GM21367 (cell line): ENCODE data around the gene ACVR1B.

Experiments used
- ATAC-seq: cut with Tn5 transposase; IDR thresholded peaks from one replicate; pipeline ENCODE4 v1.9.1; 2021; ENCODE audit not compliant: unreplicated experiment

Gene ACVR1B

DNA sequence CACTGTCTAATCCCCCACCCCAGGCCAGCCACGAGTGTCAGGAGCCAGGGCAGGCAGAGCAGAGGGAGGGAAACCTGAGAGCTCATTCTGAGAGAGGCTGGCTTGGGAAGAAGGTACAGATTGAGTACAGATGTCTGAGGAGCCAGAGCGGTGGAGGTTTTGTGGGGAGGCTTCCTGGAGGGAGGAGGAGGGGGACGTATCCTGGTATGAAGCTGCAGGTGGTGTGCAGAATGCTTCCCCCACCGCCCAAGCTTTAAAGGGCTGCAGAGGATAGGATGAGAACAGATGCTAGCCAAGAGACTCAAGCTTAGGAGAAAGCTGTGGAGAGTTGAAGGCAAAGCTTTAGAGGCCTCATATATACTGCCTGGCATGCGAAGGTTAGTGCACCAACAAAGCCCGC lies 52.1 kb downstream of the ACVR1B start:
- no peak for ATAC-seq

DNA sequence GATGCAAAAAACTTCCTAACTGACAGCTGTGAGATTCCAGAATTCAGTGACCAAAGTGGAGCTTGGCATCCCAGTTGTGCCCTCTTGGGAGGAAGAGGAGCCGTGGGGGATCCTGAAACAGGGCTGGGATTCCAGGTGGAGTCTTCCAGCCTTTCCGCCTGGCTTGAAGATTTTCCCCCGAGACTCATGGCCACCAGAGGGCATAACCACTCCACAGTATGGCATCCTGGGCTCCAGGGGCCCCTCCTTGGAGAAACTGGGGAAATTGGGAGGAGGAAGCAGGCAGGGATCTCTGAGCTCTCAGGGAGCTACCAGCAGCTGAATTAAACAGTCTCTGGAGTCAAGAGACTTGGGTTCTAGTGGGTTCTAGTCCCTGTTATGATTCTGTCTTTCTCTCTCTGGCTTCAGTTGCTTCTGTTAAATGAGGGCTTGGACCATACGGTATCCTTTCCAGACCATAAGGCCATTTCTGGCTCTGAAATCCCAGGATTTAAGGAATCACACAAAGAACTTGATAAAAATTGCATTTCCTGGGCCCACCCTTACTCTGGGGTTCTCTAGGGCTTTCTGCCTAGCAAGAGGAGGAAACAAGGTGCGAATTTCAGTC lies 52.6 kb downstream of the ACVR1B start:
- ATAC-seq: no peak

DNA sequence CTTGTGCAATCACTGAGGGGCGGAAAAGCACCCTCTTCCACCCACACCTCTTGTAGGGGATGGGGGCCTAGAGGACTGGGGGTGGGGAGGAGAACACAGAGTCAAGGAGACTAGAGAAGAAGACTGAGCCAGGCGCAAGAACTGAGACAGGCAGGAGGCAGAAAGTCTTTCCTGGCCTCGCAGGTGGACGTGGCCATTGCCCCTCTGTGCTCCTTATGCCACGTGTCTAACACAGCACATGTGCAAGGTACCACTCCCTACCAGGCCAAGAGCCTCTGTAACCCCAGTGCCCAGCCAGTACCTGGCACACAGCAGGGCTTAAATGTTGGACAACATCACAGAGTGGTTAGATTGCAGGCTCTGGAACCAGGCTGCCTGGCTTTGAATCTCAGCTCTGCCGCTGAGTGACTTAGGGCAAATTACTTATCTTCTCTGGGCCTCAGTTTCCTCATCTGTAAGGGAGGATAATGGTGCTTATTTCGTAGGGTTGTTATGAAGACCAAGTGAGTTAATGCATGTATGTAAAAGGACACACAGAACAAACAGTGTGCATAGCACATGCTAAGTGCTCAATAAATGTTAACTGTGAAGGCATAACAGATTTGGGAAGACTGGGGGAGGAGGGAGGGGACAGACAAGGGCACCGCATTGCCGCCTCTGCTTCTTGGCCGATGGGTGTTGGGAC lies 53.9 kb downstream of the ACVR1B start:
- no peak for ATAC-seq

DNA sequence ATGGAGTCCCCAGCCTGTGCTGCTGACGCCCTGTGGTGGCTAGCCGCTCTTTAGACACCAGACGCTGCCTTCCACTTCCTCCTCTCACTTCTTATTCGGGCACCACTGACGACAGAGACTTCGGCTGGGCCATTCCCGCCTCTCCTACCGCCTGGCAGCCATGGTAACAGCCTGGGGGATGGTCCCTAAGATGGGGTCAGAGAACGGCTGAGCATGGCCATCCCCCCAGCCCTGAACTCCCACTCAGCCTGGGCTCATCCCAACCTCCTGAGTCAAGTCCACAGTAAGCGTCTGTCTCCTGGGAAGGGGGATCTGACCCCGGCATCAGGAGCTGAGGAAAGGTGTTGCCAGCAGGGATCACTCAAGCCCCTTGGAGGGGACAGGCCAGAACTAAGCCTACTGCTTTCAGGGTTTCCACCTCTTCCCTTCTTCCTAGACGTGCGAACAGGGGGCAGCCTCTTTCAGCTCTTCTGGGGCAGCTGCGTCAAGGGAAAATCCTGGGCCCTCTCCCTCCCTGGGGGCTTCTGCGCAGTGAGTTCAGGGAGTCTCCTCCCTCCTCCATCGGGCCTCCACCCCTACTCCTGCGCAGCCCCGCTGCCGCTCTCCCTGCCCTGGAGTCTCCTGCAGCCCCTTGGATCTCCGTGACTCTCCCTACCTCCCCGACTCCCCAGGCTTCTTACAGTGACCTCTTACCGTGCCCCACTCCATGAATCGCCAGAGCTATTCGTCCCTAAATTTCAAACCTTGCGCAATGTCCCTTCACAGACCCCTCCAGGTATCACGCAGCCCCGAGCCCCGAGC lies 54.6 kb downstream of the ACVR1B start:
- ATAC-seq: peak; percentile 73

DNA sequence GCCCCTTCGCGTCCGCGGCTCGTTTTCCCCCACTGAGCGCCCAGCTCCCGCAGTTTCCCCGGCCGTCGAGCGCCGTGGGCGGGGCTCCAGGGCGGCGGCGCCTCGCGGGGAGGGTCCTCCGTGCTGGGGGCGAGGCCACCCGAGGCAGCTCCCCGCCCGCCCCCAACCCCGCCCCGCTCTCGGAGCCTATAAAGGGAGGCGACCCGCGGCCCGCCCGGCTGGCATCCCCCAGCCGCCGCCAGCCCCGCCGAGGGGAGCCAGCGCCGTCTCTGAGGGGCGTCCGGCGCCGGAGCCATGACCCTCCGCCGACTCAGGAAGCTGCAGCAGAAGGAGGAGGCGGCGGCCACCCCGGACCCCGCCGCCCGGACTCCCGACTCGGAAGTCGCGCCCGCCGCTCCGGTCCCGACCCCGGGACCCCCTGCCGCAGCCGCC lies 55.2 kb downstream of the ACVR1B start, which contains the start of gene TAMALIN:
TAMALIN (plus strand) TSS at position 221 of the 432 bp plus-strand sequence; CDS start at position 295, 74 bp downstream.
- ATAC-seq: no peak

DNA sequence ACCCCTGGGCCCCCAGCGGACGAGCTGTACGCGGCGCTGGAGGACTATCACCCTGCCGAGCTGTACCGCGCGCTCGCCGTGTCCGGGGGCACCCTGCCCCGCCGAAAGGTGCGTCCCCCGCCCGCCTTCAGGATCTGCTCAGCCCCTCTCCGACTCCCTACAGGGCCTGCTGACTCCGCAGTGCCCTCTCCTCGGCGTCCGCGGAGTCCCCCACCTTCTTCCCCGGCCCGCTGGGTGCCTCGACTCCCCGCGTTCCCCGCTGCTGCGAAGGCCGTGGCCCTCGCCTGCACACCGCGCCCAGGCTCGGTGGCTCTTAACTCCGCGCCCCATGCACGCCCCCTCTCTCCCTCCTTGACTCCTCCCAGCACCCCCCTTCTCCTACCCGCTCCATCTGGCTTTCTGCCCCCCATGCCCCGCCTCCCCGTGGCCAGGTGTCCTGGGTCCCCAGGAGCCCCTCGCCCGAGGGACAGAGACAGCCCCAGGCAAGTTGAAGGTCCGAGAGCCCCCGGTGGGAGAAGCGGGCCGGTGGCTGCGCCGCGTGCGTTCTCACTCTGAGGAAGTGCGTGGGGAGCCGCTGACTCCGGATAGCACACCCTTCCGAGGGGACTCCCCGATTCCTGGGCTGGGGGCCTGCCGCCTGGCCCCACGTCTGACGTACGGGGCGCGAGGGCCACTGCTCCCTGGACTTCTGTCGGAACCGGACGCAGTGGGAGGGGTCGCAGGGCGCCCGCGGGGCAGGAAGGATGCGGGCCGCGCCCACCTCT lies 55.8 kb downstream of the ACVR1B start:
- no peak for ATAC-seq

DNA sequence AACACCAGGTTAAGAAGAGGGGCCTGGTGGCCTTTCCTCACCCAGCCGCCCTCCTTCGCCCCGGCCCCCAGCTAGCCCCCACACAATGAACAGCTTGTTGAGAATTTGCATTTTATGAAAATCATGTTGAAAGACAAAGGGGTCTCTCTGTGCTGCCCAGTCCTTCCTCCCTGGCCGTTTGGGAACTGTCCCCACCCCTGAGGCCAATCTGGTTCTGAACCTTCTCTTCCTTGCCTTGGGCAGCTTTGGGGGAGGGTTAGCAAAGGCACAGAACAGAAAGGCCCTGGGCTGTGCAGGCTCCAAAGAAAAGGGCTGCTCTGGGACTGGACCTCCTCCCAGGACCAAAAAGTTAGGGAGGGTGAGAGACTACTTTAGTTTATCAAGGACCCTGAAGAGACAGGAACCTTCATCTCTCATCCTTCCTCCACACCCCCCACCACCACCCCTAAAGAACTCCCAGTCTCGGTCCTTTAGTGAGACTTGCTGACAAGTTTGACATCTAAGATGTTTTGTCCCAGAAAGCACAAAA lies 56.5 kb downstream of the ACVR1B start:
- no peak for ATAC-seq

DNA sequence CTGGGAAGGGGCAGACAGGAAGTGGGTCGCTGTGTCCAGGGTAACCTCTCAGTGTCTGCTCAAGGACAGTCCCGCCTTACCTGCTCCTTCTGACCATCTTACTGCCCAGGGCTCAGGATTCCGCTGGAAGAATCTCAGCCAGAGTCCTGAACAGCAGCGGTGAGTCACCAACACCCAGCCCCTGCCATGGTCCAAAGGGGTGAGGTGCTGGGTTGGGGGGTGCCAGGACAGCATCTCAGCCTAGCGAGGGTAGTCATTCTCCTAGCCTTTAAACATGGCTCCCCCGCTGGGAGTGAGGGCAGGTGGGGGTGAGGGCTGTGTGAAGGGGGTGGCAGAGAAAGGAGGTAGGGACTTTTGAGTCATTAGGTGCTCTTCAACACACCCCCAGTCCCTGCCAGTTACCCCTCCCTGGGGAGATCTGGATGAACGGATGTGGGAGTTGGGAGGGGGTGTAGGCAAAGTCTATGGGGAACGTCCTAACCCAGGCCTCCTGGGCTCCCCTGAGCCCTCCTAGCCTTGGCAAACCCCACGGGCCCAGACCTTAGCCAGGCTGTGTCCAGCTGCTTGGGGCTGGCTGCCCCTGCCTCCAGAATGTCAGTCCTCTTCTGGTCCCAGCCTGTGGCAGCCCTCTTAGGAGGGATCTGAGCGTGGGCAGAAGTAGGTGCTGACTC lies 57.7 kb downstream of the ACVR1B start:
- ATAC-seq: no peak

DNA sequence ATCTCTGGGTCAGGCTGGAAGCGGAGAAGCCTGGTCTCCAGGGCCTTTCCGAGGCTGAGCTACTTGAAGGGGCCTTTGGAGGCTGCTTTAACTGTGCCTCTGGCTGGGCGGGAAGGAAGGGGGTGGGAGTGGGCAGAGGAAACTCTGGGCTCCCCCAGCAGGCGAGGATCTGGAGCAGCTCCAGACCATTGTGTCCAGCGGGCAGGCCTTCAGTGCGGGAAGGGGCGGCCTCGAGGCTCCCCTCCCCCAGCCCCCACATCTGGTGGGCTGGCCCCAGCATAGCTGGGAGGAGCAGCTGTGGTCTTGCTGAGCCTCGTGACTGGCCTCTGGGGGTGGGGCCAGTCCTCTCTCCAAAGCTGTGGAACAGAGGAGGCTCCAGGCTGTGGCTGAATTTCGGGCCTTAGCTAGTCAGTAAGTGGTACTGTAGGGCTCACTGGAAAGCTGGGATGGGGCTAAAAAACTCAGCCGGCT lies 58.7 kb downstream of the ACVR1B start:
- ATAC-seq: no peak

DNA sequence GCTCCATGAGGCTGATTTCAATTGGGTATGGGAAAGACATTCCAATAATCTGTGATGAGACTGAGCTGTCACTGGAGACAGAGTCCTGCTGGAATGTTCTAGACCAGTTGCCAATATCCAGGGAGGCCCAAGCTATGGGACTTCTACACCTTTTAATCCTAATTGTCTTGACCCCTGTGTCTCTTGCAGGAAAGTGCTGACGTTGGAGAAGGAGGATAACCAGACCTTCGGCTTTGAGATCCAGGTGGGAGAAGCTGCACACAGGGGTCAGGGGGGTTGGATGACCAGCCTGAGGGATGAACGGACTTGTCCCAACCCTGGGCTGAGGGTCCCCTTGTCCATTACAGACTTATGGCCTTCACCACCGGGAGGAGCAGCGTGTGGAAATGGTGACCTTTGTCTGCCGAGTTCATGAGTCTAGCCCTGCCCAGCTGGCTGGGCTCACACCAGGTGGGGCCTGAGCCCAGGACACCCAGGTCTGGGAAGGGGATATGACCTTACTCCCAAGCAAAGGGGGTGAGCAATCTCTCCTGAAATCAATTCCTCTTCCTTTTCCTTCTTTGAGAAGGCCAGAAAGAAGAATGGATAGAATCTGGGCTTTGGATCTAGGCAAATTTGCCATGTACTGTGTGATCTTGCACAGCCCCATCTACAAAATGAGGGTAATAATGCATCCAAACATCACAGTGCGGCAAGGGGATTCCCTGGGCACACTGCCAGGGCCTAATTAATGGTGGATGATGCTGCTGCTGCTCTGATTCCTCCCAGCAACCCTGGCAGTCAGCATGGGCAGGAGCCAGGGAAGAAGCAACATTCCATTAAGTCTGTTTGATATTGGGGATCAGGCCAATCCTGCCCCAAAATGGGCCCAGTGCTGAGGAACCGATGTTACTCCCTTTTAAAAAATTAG lies 59.4 kb downstream of the ACVR1B start:
- no peak for ATAC-seq

DNA sequence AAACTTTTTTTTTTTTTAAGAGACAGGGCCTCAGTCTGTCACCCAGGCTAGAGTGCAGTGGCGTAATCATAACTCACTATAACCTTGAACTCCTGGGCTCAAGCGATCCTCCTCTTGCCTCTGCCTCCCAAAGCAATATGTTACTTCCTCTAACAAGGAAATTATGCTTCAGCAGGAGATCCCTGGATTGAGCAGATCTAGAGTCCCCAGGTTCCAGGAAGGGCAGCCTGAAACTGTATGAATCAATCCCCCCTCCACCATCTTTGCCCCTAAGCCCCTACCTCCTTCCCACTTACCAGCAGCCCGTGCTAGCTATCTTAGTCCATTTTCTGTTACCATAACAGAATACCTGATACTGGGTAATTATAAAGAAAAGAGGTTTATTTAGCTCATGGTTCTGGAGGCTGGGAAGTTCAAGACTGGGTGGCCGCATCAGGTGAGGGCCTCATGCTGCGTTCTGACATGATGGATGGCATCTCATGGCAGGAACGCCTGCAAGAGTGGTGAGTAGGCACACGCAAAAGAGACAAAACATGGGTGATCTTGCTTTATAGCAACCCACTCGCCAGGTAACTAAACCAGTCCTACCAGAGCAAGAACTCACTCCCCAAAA lies 60.2 kb downstream of the ACVR1B start:
- ATAC-seq: no peak

DNA sequence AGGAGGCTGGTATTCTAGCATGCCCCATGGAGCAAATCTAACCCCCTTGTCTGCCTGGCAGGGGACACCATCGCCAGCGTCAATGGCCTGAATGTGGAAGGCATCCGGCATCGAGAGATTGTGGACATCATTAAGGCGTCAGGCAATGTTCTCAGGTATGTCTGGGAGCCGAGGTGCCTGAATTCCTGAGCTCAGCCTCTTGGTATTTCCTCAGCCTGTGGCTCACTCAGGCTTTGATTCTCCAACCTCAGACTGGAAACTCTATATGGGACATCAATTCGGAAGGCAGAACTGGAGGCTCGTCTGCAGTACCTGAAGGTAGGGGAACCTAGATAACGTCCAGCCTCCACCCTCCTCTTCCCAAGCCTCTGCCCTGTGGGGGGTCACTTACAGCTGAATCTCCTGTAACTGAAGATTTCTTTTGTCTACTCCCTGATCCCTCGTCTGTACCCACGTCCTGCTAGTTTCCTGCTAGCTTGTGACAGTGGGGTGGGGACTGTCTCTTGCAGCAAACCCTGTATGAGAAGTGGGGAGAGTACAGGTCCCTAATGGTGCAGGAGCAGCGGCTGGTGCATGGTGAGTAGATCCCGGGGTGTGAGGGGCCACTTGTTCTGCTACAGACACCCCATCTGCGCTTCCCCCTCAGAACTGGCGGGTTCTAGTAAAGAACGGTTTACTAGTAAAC lies 62.3 kb downstream of the ACVR1B start:
- no peak for ATAC-seq

DNA sequence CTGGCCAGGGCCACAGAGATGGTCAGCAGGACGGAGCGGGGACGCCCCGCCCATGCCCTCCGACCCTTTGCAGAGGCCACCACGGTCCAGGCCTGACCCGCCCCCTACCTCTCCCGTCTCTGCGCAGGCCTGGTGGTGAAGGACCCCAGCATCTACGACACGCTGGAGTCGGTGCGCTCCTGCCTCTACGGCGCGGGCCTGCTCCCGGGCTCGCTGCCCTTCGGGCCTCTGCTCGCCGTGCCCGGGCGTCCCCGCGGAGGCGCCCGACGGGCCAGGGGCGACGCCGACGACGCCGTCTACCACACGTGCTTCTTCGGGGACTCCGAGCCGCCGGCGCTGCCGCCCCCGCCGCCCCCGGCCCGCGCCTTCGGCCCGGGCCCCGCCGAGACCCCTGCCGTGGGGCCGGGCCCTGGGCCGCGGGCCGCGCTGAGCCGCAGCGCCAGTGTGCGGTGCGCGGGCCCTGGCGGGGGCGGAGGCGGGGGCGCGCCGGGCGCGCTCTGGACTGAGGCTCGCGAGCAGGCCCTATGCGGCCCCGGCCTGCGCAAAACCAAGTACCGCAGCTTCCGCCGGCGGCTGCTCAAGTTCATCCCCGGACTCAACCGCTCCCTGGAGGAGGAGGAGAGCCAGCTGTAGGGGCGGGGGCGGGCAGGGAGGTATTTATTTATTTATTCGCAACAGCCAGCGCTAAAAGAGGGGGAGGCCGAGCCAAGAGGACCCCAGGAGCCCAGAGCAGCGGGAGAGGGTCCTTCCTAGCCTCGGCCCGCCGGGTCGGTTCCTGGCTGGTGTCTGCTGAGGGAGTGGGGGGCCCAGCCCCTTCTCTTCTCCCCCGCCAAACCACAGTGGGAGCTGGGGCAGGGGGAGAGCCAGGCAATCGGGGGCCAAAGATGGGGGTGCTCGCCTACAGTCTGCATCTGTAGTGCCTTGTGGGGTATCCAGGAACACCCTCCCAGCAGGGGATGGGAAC lies 63.4 kb downstream of the ACVR1B start:
- no peak for ATAC-seq

DNA sequence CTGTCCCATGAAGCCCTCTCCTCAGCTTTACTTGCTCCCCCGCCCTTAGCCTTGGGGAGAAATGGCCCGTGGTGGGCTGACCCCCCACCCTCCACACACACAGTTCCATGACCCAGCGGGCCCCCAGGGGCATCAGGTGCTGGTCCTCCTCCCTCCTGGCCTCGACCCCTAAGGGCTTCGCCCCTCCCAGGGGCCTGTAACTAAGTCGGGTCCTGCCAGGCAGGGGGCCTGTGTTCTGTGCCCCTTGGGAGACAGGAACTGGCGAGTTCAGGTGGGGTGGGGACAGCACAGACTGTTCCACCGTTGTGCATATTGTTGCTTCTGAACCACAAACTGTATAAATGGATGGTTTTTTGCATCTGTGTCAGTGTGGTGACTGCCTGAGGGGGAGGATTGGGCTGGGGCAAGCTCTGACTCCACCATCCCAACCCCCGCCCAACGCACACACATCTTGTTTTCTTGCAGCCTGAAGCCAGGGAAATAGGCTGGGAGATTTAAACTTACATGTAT lies 64.1 kb downstream of the ACVR1B start:
- ATAC-seq: no peak

DNA sequence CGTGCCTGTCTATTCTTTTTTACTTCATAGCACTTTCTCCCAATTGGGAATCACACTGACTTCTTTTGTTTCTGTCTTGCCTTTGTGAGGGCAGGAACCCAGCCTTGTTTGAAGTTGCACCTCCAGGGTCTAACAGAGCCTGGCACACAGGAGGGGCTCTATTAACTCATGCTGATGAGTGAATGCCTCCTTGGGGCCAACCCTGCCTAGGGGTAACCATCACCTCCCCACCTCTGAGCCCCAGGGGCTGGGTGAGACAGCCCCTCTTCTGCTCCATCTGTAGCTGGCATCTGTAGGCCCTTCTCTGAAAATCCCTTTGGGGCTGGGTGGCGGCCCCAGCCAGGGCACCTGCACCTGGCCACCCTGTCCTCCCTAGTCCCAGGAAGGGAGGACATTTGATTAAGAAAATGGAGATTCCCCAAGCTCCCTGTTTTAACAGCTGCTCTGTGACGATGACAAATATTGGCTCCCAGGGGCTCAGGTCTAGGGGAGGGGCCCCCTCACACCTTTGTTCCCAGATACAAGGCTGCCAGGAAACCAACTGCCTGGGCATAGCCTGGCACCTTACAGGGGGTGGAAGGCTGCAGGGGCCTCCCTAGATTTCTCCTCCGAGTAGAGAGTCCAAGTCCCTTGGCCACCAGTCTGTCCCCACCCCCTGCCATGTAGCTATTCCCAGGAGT lies 67.1 kb downstream of the ACVR1B start:
- no peak for ATAC-seq

DNA sequence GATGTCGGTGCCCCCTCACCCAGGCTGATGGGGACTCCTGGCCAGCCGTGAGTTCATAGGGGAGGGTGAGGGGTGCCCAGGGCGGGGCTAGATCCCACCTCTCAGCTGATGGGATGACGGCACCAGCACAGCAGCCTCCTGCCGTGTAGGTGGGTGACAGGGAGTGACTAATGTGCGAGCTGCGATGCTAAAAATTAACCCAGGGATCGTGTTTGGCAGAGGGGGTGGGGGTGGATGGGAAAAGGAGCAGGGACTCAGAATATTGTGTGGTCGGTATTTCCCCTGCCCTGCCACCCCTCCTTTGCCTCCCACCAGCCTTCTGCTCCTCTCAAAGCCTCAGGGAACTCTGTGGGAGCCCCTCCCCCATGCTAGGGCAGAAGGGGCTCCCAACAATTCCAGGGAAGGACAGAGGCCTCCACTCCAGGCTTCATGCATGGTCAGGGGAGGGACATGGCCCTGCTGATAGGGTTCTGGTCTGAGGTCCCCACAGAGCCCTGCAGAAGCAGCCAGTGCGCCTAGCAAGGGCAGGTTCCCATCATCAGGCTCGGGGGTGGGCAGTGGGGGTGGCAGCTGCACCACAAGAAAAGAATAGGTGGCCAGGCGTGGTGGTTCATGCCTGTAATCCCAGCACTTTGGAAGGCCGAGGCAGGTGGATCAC lies 67.7 kb downstream of the ACVR1B start:
- ATAC-seq: no peak
